ENCODE results near the gene PPP5C.

The PPP5C gene

DNA sequence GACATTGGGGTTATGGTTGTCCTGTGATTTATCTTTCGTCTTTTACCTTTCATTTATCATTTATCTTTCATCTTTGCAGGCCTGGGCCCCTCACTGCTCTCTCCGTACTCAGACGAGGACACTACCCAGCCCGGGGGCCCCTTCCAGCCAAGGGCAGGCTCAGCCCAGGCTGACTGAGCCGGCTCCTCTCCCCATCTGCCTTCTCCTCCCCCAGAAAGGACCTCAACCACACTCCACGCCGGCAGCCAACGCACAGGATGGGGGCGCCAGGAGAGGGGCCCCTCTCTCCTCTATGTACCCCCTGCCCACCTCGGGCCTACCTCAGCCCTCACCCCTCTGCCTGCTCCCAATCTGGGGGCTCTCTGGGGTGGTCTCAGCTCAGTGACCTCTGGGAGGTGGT, 7.4 kb upstream of the PPP5C start:
- no peaks in the 10 kb centered on the region for H3K36me3 ChIP-seq (ENCODE audit: control insufficient read depth, low read depth, low read length)
- no peak overlapping the region for H3K9ac ChIP-seq (ENCODE audit: low read length)

DNA sequence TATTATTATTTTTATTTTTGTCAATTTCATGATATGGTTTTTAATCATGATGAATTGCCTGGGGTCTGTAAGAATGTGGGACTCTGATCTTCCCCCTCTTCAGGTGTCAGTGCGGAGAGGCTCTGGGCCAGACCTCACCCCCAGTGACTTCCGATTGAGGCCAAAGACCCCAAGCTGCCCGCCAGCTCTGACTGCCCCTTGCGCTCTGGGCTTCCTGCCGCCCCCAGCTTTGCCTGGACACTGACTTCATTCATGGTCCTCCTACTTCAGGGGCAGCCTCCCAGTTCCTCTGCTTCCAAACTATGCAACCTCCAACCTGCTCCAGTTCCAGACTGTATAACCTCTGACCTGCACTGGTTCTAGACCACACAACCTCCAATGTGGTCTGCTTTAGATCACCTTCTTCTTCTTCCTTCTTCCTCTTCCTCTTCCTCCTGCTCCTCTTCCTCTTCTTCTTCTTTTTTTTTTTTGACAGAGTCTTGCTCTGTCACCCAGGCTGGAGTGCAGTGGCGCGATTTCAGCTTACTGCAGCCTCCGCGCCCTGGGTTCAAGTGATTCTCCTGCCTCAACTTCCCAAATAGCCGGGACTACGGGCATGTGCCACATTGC, 6.7 kb upstream of the PPP5C start:
- no peak overlapping the region for H3K27ac ChIP-seq (ENCODE audit: low read length)
- H3K4me3 ChIP-seq (ENCODE audit: low read length): no peak overlapping the region
- no peaks in the 10 kb centered on the region for H3K36me3 ChIP-seq (ENCODE audit: control insufficient read depth, low read depth, low read length)
- no peaks in the 10 kb centered on the region for H3K27me3 ChIP-seq (ENCODE audit: control insufficient read depth, insufficient read depth, low read length)
- no peak overlapping the region for H3K9ac ChIP-seq (ENCODE audit: low read length)
- no peaks in the 10 kb centered on the region for H3K4me1 ChIP-seq (ENCODE audit: control insufficient read depth, low read depth, low read length)
- no peaks in the 10 kb centered on the region for H3K9me3 ChIP-seq (ENCODE audit: control insufficient read depth, low read depth, low read length)

More for the DNA sequence above, 7.4 kb upstream of the PPP5C start:
- no peak overlapping the region for H3K4me3 ChIP-seq (ENCODE audit: low read length)
- H3K27ac ChIP-seq (ENCODE audit: low read length): no peak overlapping the region
- no peaks in the 10 kb centered on the region for H3K4me1 ChIP-seq (ENCODE audit: control insufficient read depth, low read depth, low read length)
- no peaks in the 10 kb centered on the region for H3K27me3 ChIP-seq (ENCODE audit: control insufficient read depth, insufficient read depth, low read length)
- H3K9me3 ChIP-seq (ENCODE audit: control insufficient read depth, low read depth, low read length): no peaks in the 10 kb centered on the region

- H3K9me3 ChIP-seq (ENCODE audit: control insufficient read depth, low read depth, low read length): no peaks in the 10 kb centered on the region
- no peak overlapping the region for H3K27ac ChIP-seq (ENCODE audit: low read length)
- no peak overlapping the region for H3K4me3 ChIP-seq (ENCODE audit: low read length)
- no peak overlapping the region for H3K9ac ChIP-seq (ENCODE audit: low read length)
- peaks cover 4% of the 10 kb centered on the region for H3K4me1 ChIP-seq (ENCODE audit: control insufficient read depth, low read depth, low read length)
- H3K36me3 ChIP-seq (ENCODE audit: control insufficient read depth, low read depth, low read length): no peaks in the 10 kb centered on the region
- no peaks in the 10 kb centered on the region for H3K27me3 ChIP-seq (ENCODE audit: control insufficient read depth, insufficient read depth, low read length)
These were observed 5.0 kb upstream of the PPP5C start for GRCh38 chr19:46341937-46342336.

DNA sequence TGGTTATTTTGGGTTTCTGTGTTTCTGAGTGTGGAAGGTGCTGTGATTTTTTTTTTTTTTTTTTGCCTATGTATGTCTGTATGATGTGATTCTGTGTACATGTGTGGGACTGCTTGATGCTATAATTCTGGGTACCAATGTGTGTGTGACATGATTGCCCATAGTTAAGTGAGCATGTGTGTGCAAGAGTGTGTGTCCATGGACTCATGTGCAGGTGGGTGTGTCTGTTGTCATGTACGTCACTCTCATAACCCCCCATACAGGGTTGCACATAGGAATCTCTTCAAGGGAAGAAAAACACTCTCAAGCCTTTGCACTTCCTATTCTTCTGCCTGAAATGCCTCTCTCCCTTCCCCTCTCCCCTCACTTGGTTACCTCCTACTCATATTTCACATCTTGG, 2.5 kb upstream of the PPP5C start:
- Histone ChIP-seq H3K27ac (ENCODE audit: low read length) (no peak overlapping the region), H3K27me3 (ENCODE audit: control insufficient read depth, insufficient read depth, low read length) (no peaks in the 10 kb centered on the region), H3K9me3 (ENCODE audit: control insufficient read depth, low read depth, low read length) (no peaks in the 10 kb centered on the region), H3K4me3 (ENCODE audit: low read length) (no peak overlapping the region), H3K9ac (ENCODE audit: low read length) (no peak overlapping the region), H3K36me3 (ENCODE audit: control insufficient read depth, low read depth, low read length) (no peaks in the 10 kb centered on the region), H3K4me1 (ENCODE audit: control insufficient read depth, low read depth, low read length) (peaks cover 4% of the 10 kb centered on the region)

- H3K4me1 ChIP-seq (ENCODE audit: control insufficient read depth, low read depth, low read length): peaks cover 4% of the 10 kb centered on the region
- H3K27me3 ChIP-seq (ENCODE audit: control insufficient read depth, insufficient read depth, low read length): no peaks in the 10 kb centered on the region
- H3K9me3 ChIP-seq (ENCODE audit: control insufficient read depth, low read depth, low read length): no peaks in the 10 kb centered on the region
- no peaks in the 10 kb centered on the region for H3K36me3 ChIP-seq (ENCODE audit: control insufficient read depth, low read depth, low read length)
- H3K9ac ChIP-seq (ENCODE audit: low read length): no peak overlapping the region
- H3K4me3 ChIP-seq (ENCODE audit: low read length): no peak overlapping the region
- no peak overlapping the region for H3K27ac ChIP-seq (ENCODE audit: low read length)
These were observed 1.7 kb upstream of the PPP5C start for GRCh38 chr19:46345157-46345556.

GRCh38 chr19:46347572-46347883, 641 bp downstream of the PPP5C start:
- Histone ChIP-seq H3K36me3 (ENCODE audit: control insufficient read depth, low read depth, low read length) (no peaks in the 10 kb centered on the region), H3K4me1 (ENCODE audit: control insufficient read depth, low read depth, low read length) (peaks cover 6% of the 10 kb centered on the region), H3K9me3 (ENCODE audit: control insufficient read depth, low read depth, low read length) (no peaks in the 10 kb centered on the region), H3K4me3 (ENCODE audit: low read length) (peak overlapping the region; percentile 83), H3K9ac (ENCODE audit: low read length) (peak overlapping the region; percentile 85), H3K27me3 (ENCODE audit: control insufficient read depth, insufficient read depth, low read length) (no peaks in the 10 kb centered on the region), H3K27ac (ENCODE audit: low read length) (no peak overlapping the region)

DNA sequence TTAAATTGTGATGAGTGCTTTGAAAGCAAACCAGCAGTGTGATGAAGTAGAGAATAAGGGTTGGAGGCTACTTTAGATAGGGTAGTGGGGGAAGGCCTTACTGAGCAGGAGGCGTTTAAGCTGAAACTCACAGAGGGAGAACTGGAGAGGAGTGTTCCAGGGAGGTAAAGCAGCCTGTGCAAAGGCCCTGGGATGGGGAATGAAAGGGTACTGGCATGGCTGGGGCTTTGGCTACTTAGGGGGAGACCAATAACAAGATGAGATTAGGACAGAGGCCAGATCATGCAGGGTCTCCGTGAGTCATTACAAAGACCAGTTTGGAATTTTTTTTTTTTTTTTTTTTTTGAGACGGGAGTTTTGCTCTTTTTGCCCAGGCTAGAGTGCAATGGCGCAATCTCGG, 1.1 kb downstream of the PPP5C start:
- Histone ChIP-seq H3K9me3 (ENCODE audit: control insufficient read depth, low read depth, low read length) (no peaks in the 10 kb centered on the region), H3K4me3 (ENCODE audit: low read length) (peak overlapping the region; percentile 83), H3K4me1 (ENCODE audit: control insufficient read depth, low read depth, low read length) (peaks cover 6% of the 10 kb centered on the region), H3K9ac (ENCODE audit: low read length) (no peak overlapping the region), H3K27me3 (ENCODE audit: control insufficient read depth, insufficient read depth, low read length) (no peaks in the 10 kb centered on the region), H3K36me3 (ENCODE audit: control insufficient read depth, low read depth, low read length) (no peaks in the 10 kb centered on the region), H3K27ac (ENCODE audit: low read length) (no peak overlapping the region)

DNA sequence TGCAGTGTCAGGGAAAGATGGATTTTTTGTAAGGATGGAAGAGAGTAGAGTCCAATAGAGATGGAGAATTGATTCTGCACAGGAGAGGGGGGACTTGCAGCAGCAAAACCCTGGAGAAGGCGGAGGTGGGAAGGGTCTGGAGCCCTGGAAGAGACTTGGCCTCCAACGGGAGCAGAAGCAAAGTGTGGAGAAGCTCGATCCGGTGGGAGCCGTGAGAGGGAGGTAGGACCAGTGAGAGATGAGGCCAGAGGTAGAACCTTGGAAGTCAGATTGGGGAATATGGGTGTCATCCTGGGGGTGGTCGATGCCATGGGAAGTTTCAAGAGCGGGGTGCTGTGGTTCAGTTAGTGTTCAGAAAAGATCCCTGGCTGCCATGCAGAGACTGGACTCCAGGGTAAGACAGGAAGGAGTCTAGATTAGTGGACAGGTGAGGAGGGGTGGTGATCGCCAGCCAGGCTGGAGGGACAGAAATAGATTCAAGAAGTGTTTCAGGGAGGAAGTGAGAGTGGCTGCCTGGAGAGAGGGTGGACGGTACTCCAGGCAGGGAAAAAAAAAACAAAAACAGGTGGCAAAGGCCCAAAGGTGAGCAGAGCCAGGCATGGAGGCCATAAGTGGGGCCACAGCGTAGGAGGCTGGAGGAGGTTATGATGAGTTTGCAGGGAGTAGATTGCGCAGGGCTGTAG, 2.6 kb downstream of the PPP5C start:
- Histone ChIP-seq H3K9ac (ENCODE audit: low read length) (no peak overlapping the region), H3K9me3 (ENCODE audit: control insufficient read depth, low read depth, low read length) (no peaks in the 10 kb centered on the region), H3K4me1 (ENCODE audit: control insufficient read depth, low read depth, low read length) (peaks cover 6% of the 10 kb centered on the region), H3K27me3 (ENCODE audit: control insufficient read depth, insufficient read depth, low read length) (no peaks in the 10 kb centered on the region), H3K4me3 (ENCODE audit: low read length) (no peak overlapping the region), H3K36me3 (ENCODE audit: control insufficient read depth, low read depth, low read length) (peaks cover 9% of the 10 kb centered on the region), H3K27ac (ENCODE audit: low read length) (no peak overlapping the region)

DNA sequence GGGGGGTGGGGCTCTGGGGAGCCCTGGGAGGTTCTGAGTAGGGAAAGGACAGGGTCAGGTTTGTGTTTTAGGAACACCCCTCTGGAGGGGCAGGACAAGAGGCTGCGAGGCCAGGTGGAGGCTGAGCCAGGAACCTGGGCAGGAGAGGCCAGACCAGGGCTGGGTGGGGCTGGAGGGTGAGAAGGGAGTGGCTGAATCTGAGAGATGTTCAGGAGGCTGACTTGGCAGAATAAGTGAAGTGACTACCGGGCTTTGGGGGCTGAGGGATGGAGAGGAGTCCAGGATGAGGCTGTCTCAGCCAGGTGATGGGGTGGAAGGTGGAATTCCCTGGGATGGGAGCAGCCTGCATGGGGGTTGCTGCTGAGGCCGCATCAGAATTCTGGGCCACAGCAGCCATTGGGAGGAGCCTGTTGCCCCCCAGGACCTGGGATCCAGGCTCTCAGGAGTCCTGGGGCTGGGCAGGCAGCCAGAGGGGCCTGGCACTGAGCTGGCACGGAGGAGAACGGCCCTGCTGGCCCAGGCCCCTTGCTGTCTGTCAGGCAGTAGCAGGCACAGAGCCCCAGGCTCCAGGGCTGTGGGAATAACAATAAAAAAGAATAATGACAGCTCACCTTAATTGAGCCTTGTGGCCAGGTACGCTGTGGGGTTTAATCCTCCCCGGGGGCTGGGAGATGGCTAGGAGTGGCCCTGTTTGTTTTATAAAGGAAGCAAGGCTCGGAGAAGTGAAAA, 3.3 kb downstream of the PPP5C start:
- Histone ChIP-seq H3K4me3 (ENCODE audit: low read length) (no peak overlapping the region), H3K4me1 (ENCODE audit: control insufficient read depth, low read depth, low read length) (peaks cover 6% of the 10 kb centered on the region), H3K36me3 (ENCODE audit: control insufficient read depth, low read depth, low read length) (peaks cover 16% of the 10 kb centered on the region), H3K9me3 (ENCODE audit: control insufficient read depth, low read depth, low read length) (no peaks in the 10 kb centered on the region), H3K27me3 (ENCODE audit: control insufficient read depth, insufficient read depth, low read length) (no peaks in the 10 kb centered on the region), H3K27ac (ENCODE audit: low read length) (no peak overlapping the region), H3K9ac (ENCODE audit: low read length) (no peak overlapping the region)

DNA sequence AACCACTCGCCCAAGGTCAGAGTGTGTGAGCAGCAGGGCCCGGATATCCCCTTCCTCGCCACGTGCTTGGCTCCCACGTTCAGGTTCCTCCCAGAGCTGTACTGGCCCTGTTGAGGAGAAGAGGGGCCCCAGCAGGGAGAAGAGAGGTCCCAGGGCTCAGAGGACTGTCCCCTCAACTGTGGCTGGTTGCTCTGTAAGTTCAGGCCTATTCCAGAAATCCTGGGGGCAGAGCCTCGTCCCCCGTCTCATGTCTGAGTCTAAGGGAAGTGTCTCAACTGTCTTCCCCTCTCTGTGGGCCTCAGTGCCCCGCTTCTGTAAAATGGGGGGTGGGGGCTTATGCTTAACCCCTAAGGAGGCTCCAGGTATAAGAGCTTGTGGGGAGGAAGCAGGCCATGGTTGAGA, 3.9 kb downstream of the PPP5C start:
- H3K27ac ChIP-seq (ENCODE audit: low read length): no peak overlapping the region
- H3K9ac ChIP-seq (ENCODE audit: low read length): no peak overlapping the region
- peaks cover 6% of the 10 kb centered on the region for H3K4me1 ChIP-seq (ENCODE audit: control insufficient read depth, low read depth, low read length)
- peaks cover 16% of the 10 kb centered on the region for H3K36me3 ChIP-seq (ENCODE audit: control insufficient read depth, low read depth, low read length)
- H3K4me3 ChIP-seq (ENCODE audit: low read length): no peak overlapping the region
- H3K9me3 ChIP-seq (ENCODE audit: control insufficient read depth, low read depth, low read length): no peaks in the 10 kb centered on the region
- H3K27me3 ChIP-seq (ENCODE audit: control insufficient read depth, insufficient read depth, low read length): no peaks in the 10 kb centered on the region

DNA sequence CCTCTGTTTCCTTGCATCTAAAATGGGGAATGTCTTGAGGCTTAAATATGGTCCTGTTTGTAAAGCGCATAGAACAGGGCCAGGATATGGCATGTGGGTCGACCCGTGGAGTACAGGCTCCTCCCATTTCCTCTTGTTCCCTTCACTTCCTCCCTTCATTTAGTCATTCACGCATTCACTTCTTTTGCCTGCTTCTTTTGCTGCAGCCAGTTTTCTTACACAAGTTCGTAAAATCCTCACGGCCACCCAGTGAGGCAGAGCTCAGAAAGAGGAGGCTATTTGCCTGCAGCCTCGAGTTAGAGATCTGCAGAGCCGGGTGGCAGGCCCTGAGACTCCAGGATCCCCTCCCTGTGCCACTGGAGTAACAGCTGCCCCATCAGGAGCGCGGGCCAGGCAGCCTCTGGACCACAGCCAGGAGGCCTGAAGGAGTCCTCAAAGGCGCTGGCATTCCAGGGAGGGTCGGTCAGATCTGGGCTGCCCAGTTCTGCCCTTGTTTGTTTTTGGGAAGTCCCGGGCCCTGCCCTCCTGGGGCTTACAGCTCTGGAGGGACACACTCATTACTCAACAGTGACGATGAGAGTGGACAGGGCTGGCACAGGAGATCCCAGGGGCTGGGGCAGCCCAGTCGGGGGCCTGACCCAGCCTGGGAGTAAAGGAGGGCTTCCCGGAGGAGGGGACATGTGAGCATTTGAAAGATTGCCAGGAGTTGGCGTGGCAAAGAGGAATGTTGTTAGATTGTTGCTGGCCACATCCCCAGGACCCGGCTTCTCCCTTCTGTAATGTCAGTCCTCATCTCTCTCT, 4.6 kb downstream of the PPP5C start:
- Histone ChIP-seq H3K27me3 (ENCODE audit: control insufficient read depth, insufficient read depth, low read length) (no peaks in the 10 kb centered on the region), H3K4me1 (ENCODE audit: control insufficient read depth, low read depth, low read length) (peaks cover 4% of the 10 kb centered on the region), H3K9ac (ENCODE audit: low read length) (no peak overlapping the region), H3K27ac (ENCODE audit: low read length) (no peak overlapping the region), H3K36me3 (ENCODE audit: control insufficient read depth, low read depth, low read length) (peaks cover 22% of the 10 kb centered on the region), H3K9me3 (ENCODE audit: control insufficient read depth, low read depth, low read length) (no peaks in the 10 kb centered on the region), H3K4me3 (ENCODE audit: low read length) (no peak overlapping the region)

Measured in iPS-18a (cell line).